Tibial nerve (tissue), 4 donors: ENCODE measurements around the gene CCDC92. TPM values are rescaled to one million over a fixed set of nuclear protein-coding genes. Genes with fewer than 3 reads are reported as not detected.

Experiments used
- DNase-seq, 2 donors: peaks; one replicate each; pipeline ENCODE4 v3.0.0-alpha.2; 2019; ENCODE audit warnings: low spot score in 2 of 2
- H3K27ac ChIP-seq, 4 donors: fragments of 200-600 bp; sonication (generic) in 3 of 4; one replicate each; pipeline ENCODE4 v1.5.1; 2017 to 2019; ENCODE audit warnings: mild to moderate bottlenecking in 1 of 4
- H3K27me3 ChIP-seq, 2 donors: fragments of 200-600 bp; sonication (generic) in 1 of 2; one replicate each; pipeline versions ENCODE4 v1.5.1 to v1.6.0; 2017 to 2019
- H3K36me3 ChIP-seq, 3 donors: fragments of 200-600 bp; sonication (generic); one replicate each; pipeline ENCODE4 v1.5.1; 2018 to 2019
- H3K4me1 ChIP-seq, 4 donors: fragments of 200-600 bp; sonication (generic) in 3 of 4; one replicate each; pipeline ENCODE4 v1.5.1; 2017 to 2019
- H3K4me3 ChIP-seq, 4 donors: fragments of 200-600 bp; sonication (generic) in 3 of 4; one replicate each; pipeline ENCODE4 v1.5.1; 2017 to 2019; ENCODE audit warnings: mild to moderate bottlenecking in 1 of 4, moderate library complexity in 1 of 4
- H3K9me3 ChIP-seq, 4 donors: fragments of 200-600 bp; sonication (generic) in 3 of 4; one replicate each; pipeline ENCODE4 v1.5.1; 2017 to 2019
- CTCF ChIP-seq, 5 experiments: fragments of 200-600 bp in 3 of 5; fragments of 450-650 bp in 2 of 5; sonication (generic) in 3 of 5; IDR thresholded peaks; one replicate each; pipeline ENCODE4 v1.5.1; 2016 to 2019; ENCODE audit warnings: antibody characterized with exemption in 5 of 5, mild to moderate bottlenecking in 3 of 5, moderate library complexity in 2 of 5
- EP300 ChIP-seq, 2 donors: sonication (generic); formaldehyde crosslinking; IDR thresholded peaks; one replicate each; pipeline ENCODE4 v1.6.1; 2017; ENCODE audit warnings: antibody characterized with exemption in 2 of 2, mild to moderate bottlenecking in 1 of 2
- POLR2A ChIP-seq, 2 donors: fragments of 450-650 bp; IDR thresholded peaks; one replicate each; pipeline ENCODE4 v1.6.1; 2017; ENCODE audit warnings: antibody characterized with exemption in 2 of 2, mild to moderate bottlenecking in 2 of 2, moderate library complexity in 2 of 2
- WGBS, 2 donors: methylation state at CpG; one replicate each; pipeline ENCODE4 v1.1.5; 2018; 5-methylcytosine and 5-hydroxymethylcytosine counted together
- total RNA-seq, 4 donors: library from RNA; depleted of rRNA; stranded (reverse); fragments of >200 nt; gene quantifications; one replicate each; pipeline ENCODE4 v1.1.0, GENCODE V29; 2016

The CCDC92 gene
- total RNA-seq, 4 donors from 2014 or later, result 41.0 to 46.8 (median 42.6) TPM

GRCh38 chr12:123957196-123957595, 15.4 kb downstream of the CCDC92 start:
- no peaks in the 10 kb centered on the region for H3K4me1 ChIP-seq
- WGBS, 2 donors, result 90% methylated on average over 3 of the region's 3 CpGs
- no peak for DNase-seq
- H3K27me3 ChIP-seq, result no peaks in the 10 kb centered on the region
- H3K36me3 ChIP-seq, result peaks cover 0 to 9% (median 0%) of the 10 kb centered on the region in 3 donors
- H3K9me3 ChIP-seq, result no peaks in the 10 kb centered on the region
- H3K27ac ChIP-seq, result no peak overlapping the region
- no peak overlapping the region for H3K4me3 ChIP-seq
- no peak for TF ChIP-seq EP300 (IDR thresholded peaks at IDR 0.05)
- no peak for TF ChIP-seq CTCF (IDR thresholded peaks at IDR 0.05)
- TF ChIP-seq POLR2A (IDR thresholded peaks at IDR 0.05), result no peak

- Histone ChIP-seq H3K4me1 (peaks cover 0 to 6% (median 0%) of the 10 kb centered on the region in 4 donors), H3K27me3 (no peaks in the 10 kb centered on the region), H3K4me3 (no peak overlapping the region), H3K27ac (no peak overlapping the region), H3K9me3 (no peaks in the 10 kb centered on the region), H3K36me3 (peaks cover 0 to 9% (median 0%) of the 10 kb centered on the region in 3 donors)
- 65 to 70% methylated on average over 9 of the region's 9 CpGs for WGBS, 2 donors
- DNase-seq, result no peak
- no peak for TF ChIP-seq EP300 (IDR thresholded peaks at IDR 0.05)
- no peak for TF ChIP-seq POLR2A (IDR thresholded peaks at IDR 0.05)
These were observed 16.4 kb downstream of the CCDC92 start for GRCh38 chr12:123956249-123956648.

DNA sequence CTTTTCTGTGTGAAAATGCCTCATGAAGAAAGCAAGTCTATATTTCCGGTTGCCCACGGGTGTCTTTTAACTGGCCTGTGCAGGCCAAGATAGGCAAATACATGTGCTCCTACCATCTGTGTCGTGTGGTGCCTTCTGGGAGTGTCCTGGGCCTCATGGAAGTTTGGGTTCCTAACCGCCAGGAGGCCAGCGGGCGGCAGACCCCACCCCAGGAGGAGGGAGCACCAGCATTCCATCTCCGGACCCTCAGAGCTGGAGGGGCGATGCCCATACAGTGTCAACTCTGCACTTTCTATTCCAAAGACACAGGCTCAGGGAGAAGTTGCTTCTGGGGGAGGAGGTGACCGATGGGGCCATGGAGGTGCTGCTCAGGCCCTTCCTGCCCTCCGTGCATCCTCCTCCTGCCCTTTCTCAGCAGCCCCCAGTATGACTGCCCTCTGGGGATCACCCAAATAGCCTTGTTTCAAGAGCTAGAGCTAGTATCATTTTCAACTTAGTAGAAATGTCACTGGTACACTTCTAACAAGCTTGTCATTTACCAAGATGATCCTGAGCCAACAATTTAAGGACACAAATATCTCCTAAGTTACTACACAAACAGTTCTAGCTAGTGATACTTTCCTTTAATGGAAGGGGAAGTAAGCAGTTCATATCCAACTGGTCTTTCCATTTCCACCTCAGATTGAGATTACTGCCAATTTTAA, 17.8 kb downstream of the CCDC92 start:
- Histone ChIP-seq H3K4me3 (no peak overlapping the region), H3K4me1 (peaks cover 0 to 19% (median 1%) of the 10 kb centered on the region in 4 donors), H3K9me3 (no peaks in the 10 kb centered on the region), H3K27ac (no peak overlapping the region), H3K27me3 (no peaks in the 10 kb centered on the region), H3K36me3 (peaks cover 0 to 9% (median 0%) of the 10 kb centered on the region in 3 donors)
- no peak for DNase-seq
- WGBS, 2 donors, result 81 to 91% methylated on average over 5 to 8 of the region's 10 CpGs
- TF ChIP-seq CTCF (IDR thresholded peaks at IDR 0.05) (no peak), EP300 (IDR thresholded peaks at IDR 0.05) (no peak), POLR2A (IDR thresholded peaks at IDR 0.05) (no peak)

DNA sequence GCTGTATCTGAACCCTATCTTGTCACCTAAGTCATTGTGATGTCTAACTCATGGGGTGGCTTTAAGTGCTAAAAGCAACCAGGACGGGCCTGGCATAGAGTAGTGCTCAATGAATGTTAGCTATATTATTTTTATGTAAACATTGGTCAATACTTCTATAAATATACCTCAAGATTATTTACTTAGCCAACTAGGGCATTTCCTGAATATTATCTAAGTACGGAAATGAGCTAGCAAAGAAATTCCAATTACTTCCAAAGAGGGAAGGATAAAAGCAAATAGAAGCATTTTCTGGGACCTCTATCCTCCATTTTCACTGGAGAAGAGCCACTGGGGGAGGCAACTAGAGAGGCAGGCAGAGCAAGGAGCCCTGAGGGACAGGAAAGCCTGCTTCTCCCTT, 20.6 kb downstream of the CCDC92 start:
- no peak overlapping the region for H3K27ac ChIP-seq
- no peaks in the 10 kb centered on the region for H3K27me3 ChIP-seq
- DNase-seq, result no peak
- TF ChIP-seq POLR2A (IDR thresholded peaks at IDR 0.05), result no peak
- TF ChIP-seq CTCF (IDR thresholded peaks at IDR 0.05), result no peak
- TF ChIP-seq EP300 (IDR thresholded peaks at IDR 0.05), result no peak
- 85 to 87% methylated on average over 2 of the region's 2 CpGs for WGBS, 2 donors
- peaks cover 0 to 41% (median 1%) of the 10 kb centered on the region in 4 donors for H3K4me1 ChIP-seq
- H3K36me3 ChIP-seq, result peaks cover 0 to 4% (median 0%) of the 10 kb centered on the region in 3 donors
- H3K4me3 ChIP-seq, result no peak overlapping the region
- no peaks in the 10 kb centered on the region for H3K9me3 ChIP-seq

- no peak overlapping the region for H3K27ac ChIP-seq
These were observed 21.2 kb downstream of the CCDC92 start for GRCh38 chr12:123951467-123951866.

More at GRCh38 chr12:123951467-123951866, 21.2 kb downstream of the CCDC92 start:
- Histone ChIP-seq H3K4me1 (peaks cover 0 to 46% (median 1%) of the 10 kb centered on the region in 4 donors), H3K27me3 (no peaks in the 10 kb centered on the region), H3K9me3 (no peaks in the 10 kb centered on the region), H3K36me3 (peaks cover 0 to 4% (median 0%) of the 10 kb centered on the region in 3 donors), H3K4me3 (no peak overlapping the region)
- 61 to 62% methylated on average over 4 of the region's 4 CpGs for WGBS, 2 donors
- no peak for DNase-seq
- TF ChIP-seq POLR2A (IDR thresholded peaks at IDR 0.05), result no peak
- no peak for TF ChIP-seq CTCF (IDR thresholded peaks at IDR 0.05)
- TF ChIP-seq EP300 (IDR thresholded peaks at IDR 0.05), result no peak
